ENCODE measurements around the gene FOXA2. TPM values are rescaled to one million over a fixed set of nuclear protein-coding genes. Genes with fewer than 3 reads are reported as not detected.

The FOXA2 gene
- polyA plus RNA-seq, 2 of the 4 experiments (the other 2 are of a cell fraction) = 8.3 to 20.7 TPM

DNA sequence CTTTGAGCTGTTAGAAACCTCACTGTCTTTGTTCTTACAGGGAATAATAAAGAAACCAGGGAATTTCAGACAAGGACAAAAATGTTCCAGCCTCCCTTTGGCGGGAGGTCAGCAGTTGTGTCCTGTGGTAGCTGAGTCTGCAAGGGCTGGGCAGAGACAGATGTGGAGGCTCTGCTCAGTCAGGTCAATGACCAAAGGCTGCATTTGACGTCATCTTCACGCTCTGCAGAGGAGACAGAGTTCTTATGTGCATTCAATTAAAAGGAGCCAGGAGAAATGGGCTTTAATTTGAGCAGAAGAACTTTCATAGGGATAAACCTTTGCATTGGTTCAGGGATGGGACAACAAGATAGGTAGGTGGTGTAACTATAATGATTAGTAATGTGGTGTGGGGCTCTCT lies 45.1 kb upstream of the FOXA2 start:
- Histone ChIP-seq H3K4me3 (no peak overlapping the region), H3K27ac (no peak overlapping the region), H3K9me3 (no peaks in the 10 kb centered on the region), H3K4me1 (no peaks in the 10 kb centered on the region), H3K4me2 (no peak overlapping the region)
- no peak for TF ChIP-seq POLR2AphosphoS2 (conservative IDR thresholded peaks at IDR 0.05; ENCODE audit: low read length)
- no peak for TF ChIP-seq GATA3 (IDR thresholded peaks at IDR 0.05; ENCODE audit: borderline replicate concordance)
- TF ChIP-seq ZNF302 (CRISPR knock-in tag; IDR thresholded peaks at IDR 0.05) = no peak
- TF ChIP-seq HOXA7 (CRISPR knock-in tag; IDR thresholded peaks at IDR 0.05) = no peak
- TF ChIP-seq MAFK (IDR thresholded peaks at IDR 0.05; ENCODE audit: partially characterized antibody) = no peak
- TF ChIP-seq CBX2 (IDR thresholded peaks at IDR 0.05; ENCODE audit: borderline replicate concordance, low read depth) = no peak
- TF ChIP-seq HDAC2 (IDR thresholded peaks at IDR 0.05) = no peak
- no peak for TF ChIP-seq RAD21 (conservative IDR thresholded peaks at IDR 0.05 in 1 of 2, IDR thresholded peaks at IDR 0.05 in 1 of 2)
- no peak for TF ChIP-seq ZFP36 (IDR thresholded peaks at IDR 0.05; ENCODE audit: borderline replicate concordance, partially characterized antibody)
- TF ChIP-seq PHF8 (IDR thresholded peaks at IDR 0.05; ENCODE audit: borderline replicate concordance, low read depth) = no peak
- no peak for TF ChIP-seq TP53 (CRISPR knock-in tag; IDR thresholded peaks at IDR 0.05)
- TF ChIP-seq, protein P1, sequence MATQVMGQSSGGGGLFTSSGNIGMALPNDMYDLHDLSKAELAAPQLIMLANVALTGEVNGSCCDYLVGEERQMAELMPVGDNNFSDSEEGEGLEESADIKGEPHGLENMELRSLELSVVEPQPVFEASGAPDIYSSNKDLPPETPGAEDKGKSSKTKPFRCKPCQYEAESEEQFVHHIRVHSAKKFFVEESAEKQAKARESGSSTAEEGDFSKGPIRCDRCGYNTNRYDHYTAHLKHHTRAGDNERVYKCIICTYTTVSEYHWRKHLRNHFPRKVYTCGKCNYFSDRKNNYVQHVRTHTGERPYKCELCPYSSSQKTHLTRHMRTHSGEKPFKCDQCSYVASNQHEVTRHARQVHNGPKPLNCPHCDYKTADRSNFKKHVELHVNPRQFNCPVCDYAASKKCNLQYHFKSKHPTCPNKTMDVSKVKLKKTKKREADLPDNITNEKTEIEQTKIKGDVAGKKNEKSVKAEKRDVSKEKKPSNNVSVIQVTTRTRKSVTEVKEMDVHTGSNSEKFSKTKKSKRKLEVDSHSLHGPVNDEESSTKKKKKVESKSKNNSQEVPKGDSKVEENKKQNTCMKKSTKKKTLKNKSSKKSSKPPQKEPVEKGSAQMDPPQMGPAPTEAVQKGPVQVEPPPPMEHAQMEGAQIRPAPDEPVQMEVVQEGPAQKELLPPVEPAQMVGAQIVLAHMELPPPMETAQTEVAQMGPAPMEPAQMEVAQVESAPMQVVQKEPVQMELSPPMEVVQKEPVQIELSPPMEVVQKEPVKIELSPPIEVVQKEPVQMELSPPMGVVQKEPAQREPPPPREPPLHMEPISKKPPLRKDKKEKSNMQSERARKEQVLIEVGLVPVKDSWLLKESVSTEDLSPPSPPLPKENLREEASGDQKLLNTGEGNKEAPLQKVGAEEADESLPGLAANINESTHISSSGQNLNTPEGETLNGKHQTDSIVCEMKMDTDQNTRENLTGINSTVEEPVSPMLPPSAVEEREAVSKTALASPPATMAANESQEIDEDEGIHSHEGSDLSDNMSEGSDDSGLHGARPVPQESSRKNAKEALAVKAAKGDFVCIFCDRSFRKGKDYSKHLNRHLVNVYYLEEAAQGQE (IDR thresholded peaks at IDR 0.05) = no peak
- no peak for TF ChIP-seq JUN (IDR thresholded peaks at IDR 0.05)
- CTCF ChIA-PET = interaction anchor here (1.4 to 6.3 kb wide), 4 partner anchors 8 to 295 kb away, joined by 6 to 28 read pairs (median 13); no protein-coding TSS in a partner anchor
- 47% methylated on average over 3 of the region's 3 CpGs for WGBS (ENCODE audit: missing lambda C conversion rate)
- FAIRE-seq (no peak), ATAC-seq (no peak), DNase-seq (ENCODE audit: low read depth in 1 of 2, low spot score in 1 of 2) (no peak)
- POLR2A ChIA-PET = no interaction called here

DNA sequence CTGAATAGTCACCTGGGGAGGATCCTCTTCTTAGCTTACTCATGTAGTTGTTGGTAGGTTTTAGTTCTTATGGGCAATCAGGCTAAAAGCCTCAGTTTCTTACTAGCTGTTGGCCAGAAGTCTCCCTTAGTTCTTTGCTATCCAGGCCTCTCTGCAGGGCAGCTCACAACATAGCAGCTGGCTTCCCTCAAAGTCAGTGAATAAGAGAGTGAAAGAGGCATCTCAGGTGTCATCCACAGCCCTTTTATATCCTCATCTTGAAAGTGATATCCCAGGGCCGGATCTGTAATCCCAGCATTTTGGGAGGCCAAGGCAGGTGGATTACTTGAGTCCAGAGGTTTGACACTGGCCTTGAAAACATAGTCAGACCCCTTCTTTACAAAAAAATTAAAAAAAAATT lies 42.1 kb upstream of the FOXA2 start:
- no peak overlapping the region for H3K4me3 ChIP-seq
- H3K4me1 ChIP-seq = 0 out of 3 replicates have a peak, but pooled peaks cover 4% of the 10 kb centered on the region
- FAIRE-seq (no peak), ATAC-seq (no peak), DNase-seq (ENCODE audit: low read depth in 1 of 2, low spot score in 1 of 2) (no peak)
- 92% methylated on average over 1 of the region's 1 CpG for WGBS (ENCODE audit: missing lambda C conversion rate)
- no peak overlapping the region for H3K4me2 ChIP-seq
- no peaks in the 10 kb centered on the region for H3K9me3 ChIP-seq
- no peak overlapping the region for H3K27ac ChIP-seq
- ChIA-PET CTCF (interaction anchor here (0.7 to 1.1 kb wide), 4 partner anchors 9 to 287 kb away, joined by 3 to 6 read pairs (median 4); no protein-coding TSS in a partner anchor), POLR2A (no interaction called here)
- TF ChIP-seq KDM5A (IDR thresholded peaks at IDR 0.05) = no peak
- TF ChIP-seq ZNF302 (CRISPR knock-in tag; IDR thresholded peaks at IDR 0.05) = no peak
- TF ChIP-seq, protein P2, sequence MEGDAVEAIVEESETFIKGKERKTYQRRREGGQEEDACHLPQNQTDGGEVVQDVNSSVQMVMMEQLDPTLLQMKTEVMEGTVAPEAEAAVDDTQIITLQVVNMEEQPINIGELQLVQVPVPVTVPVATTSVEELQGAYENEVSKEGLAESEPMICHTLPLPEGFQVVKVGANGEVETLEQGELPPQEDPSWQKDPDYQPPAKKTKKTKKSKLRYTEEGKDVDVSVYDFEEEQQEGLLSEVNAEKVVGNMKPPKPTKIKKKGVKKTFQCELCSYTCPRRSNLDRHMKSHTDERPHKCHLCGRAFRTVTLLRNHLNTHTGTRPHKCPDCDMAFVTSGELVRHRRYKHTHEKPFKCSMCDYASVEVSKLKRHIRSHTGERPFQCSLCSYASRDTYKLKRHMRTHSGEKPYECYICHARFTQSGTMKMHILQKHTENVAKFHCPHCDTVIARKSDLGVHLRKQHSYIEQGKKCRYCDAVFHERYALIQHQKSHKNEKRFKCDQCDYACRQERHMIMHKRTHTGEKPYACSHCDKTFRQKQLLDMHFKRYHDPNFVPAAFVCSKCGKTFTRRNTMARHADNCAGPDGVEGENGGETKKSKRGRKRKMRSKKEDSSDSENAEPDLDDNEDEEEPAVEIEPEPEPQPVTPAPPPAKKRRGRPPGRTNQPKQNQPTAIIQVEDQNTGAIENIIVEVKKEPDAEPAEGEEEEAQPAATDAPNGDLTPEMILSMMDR (IDR thresholded peaks at IDR 0.05) = no peak
- no peak for TF ChIP-seq JUN (IDR thresholded peaks at IDR 0.05)
- no peak for TF ChIP-seq RCOR1 (IDR thresholded peaks at IDR 0.05; ENCODE audit: low read depth, low read length)
- no peak for TF ChIP-seq ESRRA (IDR thresholded peaks at IDR 0.05; ENCODE audit: borderline replicate concordance, low read length)
- no peak for TF ChIP-seq MAFK (IDR thresholded peaks at IDR 0.05; ENCODE audit: partially characterized antibody)
- TF ChIP-seq RAD21 (conservative IDR thresholded peaks at IDR 0.05 in 1 of 2, IDR thresholded peaks at IDR 0.05 in 1 of 2) = no peak
- no peak for TF ChIP-seq TP53 (CRISPR knock-in tag; IDR thresholded peaks at IDR 0.05)

- Histone ChIP-seq H3K27ac (no peak overlapping the region), H3K9me3 (no peaks in the 10 kb centered on the region), H3K4me2 (no peak overlapping the region), H3K4me1 (peaks cover 12% of the 10 kb centered on the region), H3K4me3 (no peak overlapping the region)
- ChIA-PET POLR2A (no interaction called here), CTCF (interaction anchor here (0.7 to 5.0 kb wide), 8 partner anchors 9 to 284 kb away, joined by 3 to 29 read pairs (median 4); no protein-coding TSS in a partner anchor)
- ATAC-seq = peak; percentile 69 to 83; a peak in 5 of 6 replicates
- FAIRE-seq = peak; percentile 97
- peak in 1 of 2 experiments; percentile 52 for DNase-seq (ENCODE audit: low read depth in 1 of 2, low spot score in 1 of 2)
- no peak for TF ChIP-seq FOXS1 (CRISPR knock-in tag; IDR thresholded peaks at IDR 0.05)
- TF ChIP-seq GATA3 (IDR thresholded peaks at IDR 0.05; ENCODE audit: borderline replicate concordance) = no peak
- TF ChIP-seq, protein P3, sequence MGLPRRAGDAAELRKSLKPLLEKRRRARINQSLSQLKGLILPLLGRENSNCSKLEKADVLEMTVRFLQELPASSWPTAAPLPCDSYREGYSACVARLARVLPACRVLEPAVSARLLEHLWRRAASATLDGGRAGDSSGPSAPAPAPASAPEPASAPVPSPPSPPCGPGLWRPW (IDR thresholded peaks at IDR 0.05) = no peak
- no peak for TF ChIP-seq ZFP36 (IDR thresholded peaks at IDR 0.05; ENCODE audit: borderline replicate concordance, partially characterized antibody)
- WGBS (ENCODE audit: missing lambda C conversion rate) = 69% methylated on average over 6 of the region's 6 CpGs
Observed at GRCh38 chr20:22623211-22623610, 38.8 kb upstream of the FOXA2 start.

Data from A549 (cell line).